Measurements from ENCODE around the gene POU2F2.
A peak's percentile ranks its signal among the peaks of the same experiment; 100 is the strongest.

DNA sequence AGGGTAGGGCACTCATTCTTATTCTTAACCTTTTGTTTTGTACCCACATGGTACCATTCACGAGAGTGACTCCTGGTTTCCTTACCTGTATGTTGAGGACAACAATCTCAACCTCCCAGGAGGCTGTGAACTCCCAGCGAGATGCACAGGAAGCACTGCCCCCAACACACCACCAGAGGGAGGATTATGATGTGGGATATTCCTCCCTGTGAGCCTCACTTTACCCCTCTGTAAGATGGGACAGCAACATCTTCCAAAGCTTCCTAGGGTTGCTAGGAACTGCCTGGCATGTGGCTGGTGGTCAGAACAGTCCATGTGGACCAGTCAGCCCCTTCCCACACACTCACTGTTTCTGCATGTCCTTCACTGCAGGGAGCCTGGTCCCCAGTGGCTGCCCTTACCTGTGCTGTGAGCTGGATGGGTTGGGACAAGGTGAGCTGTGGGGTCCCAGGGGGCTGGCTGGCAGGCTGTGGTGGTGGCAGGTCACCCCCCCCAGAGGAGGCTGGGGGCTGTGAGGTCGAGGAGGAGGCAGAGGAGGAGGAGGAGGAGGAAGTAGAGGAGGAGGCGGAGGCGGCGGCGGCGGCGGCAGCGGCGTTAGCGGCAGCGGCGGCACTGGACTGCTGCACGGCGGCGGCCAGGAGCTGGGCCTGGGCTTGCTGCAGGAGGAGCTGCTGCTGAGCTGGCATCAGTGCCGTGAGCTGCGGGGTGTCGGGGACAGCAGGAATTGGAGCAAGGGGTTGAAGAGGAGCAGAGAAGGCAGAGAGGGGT, 15.8 kb downstream of the POU2F2 start:
- TF ChIP-seq CTCF (conservative IDR thresholded peaks at IDR 0.05 in 1 of 2, IDR thresholded peaks at IDR 0.05 in 1 of 2; ENCODE audit: extremely low read depth in 1 of 2, insufficient read depth in 1 of 2, low read depth in 1 of 2, low read length in 2 of 2): peak in 1 of 2 donors; percentile 9
- no peak for TF ChIP-seq EZH2 (IDR thresholded peaks at IDR 0.05; ENCODE audit: borderline replicate concordance, low read length)

All from mammary epithelial cell (primary cell).